Uterus (tissue), 2 donors: ENCODE results near the gene HOXC6.

Experiments used
- POLR2A ChIP-seq, 2 donors: fragments of 450-650 bp; IDR thresholded peaks; one replicate each; pipeline ENCODE4 v1.6.1; 2016; ENCODE audit warnings: antibody characterized with exemption in 2 of 2, mild to moderate bottlenecking in 1 of 2, moderate library complexity in 1 of 2
- TF ChIP-seq, protein P1 (sequence below), 4 experiments: fragments of 200-600 bp in 2 of 4; fragments of 450-650 bp in 2 of 4; sonication (generic) in 2 of 4; IDR thresholded peaks; one replicate each; pipeline ENCODE4 v1.5.1; 2016 to 2019; ENCODE audit warnings: antibody characterized with exemption in 4 of 4, mild to moderate bottlenecking in 2 of 4, moderate library complexity in 1 of 4

DNA sequence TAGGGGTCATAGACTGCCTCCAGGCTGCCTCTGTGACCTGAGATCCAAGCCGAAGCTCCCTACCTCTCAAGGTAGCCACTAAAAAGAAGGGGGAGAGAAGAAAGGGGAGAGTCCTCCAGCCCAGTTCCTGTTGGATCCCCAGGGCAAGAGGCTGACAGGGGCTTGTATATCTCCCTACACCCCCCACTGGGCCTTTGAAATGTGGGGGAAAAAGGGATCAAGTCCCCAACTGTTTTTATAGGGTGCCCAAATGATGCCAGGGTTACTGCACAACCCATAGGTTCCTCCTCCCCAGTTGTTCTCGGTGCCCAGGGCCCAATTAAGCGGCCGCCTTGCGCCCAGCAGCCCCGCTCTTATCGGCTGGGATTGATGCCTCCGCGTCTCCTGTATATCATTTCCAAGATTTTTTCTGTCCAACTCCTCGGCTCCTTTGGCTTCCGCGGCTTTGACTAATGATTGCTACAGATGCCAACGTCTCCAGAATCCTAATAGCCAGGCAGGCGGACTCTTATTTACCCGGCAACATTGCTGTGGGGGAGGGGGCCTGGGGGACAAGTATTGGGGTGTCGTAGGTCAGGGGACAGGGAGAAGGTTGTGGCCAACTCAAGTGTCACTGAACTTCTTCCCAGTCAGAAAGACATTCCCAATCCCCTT, 17.8 kb downstream of the HOXC6 start:
- TF ChIP-seq POLR2A (IDR thresholded peaks at IDR 0.05) = no peak
- TF ChIP-seq, protein P1, sequence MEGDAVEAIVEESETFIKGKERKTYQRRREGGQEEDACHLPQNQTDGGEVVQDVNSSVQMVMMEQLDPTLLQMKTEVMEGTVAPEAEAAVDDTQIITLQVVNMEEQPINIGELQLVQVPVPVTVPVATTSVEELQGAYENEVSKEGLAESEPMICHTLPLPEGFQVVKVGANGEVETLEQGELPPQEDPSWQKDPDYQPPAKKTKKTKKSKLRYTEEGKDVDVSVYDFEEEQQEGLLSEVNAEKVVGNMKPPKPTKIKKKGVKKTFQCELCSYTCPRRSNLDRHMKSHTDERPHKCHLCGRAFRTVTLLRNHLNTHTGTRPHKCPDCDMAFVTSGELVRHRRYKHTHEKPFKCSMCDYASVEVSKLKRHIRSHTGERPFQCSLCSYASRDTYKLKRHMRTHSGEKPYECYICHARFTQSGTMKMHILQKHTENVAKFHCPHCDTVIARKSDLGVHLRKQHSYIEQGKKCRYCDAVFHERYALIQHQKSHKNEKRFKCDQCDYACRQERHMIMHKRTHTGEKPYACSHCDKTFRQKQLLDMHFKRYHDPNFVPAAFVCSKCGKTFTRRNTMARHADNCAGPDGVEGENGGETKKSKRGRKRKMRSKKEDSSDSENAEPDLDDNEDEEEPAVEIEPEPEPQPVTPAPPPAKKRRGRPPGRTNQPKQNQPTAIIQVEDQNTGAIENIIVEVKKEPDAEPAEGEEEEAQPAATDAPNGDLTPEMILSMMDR (IDR thresholded peaks at IDR 0.05) = no peak
